ENCODE measurements around the gene CALB2. TPM values are rescaled to one million over a fixed set of nuclear protein-coding genes. Genes with fewer than 3 reads are reported as not detected.

Gene CALB2
- total RNA-seq, 2 donors from 2014 or later = 0.99 to 3.1 TPM

DNA sequence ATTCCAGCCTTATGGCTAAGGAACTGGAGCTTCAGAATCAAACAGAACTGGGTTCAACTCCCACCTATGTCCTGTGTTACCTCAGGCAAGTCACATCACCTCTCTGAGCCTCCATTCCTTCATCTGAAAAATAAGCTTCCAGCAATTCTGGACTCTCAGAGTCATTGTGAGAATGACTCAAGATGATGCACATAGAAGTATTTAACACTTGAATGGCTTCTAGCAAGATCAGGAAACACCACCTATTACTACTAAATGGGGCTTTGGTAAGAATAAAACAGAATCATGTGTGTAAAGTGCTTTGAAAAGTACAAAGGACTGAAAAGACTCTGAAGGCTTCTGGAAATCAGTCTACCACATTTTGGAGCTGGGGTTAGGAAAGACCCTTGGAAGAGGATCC lies 30.8 kb upstream of the CALB2 start:
- H3K9me3 ChIP-seq = no peaks in the 10 kb centered on the region
- H3K36me3 ChIP-seq (replicated peaks in 1 of 2; ENCODE audit: insufficient read depth in 1 of 2, low read depth in 2 of 2) = no peaks in the 10 kb centered on the region
- no peak overlapping the region for H3K4me3 ChIP-seq
- no peaks in the 10 kb centered on the region for H3K4me1 ChIP-seq
- no peaks in the 10 kb centered on the region for H3K27me3 ChIP-seq
- ATAC-seq (no peak), DNase-seq (no peak)
- H3K27ac ChIP-seq = no peak overlapping the region
- intact Hi-C loops (cut with DNase I) = no loop called here
- TF ChIP-seq, protein P1, sequence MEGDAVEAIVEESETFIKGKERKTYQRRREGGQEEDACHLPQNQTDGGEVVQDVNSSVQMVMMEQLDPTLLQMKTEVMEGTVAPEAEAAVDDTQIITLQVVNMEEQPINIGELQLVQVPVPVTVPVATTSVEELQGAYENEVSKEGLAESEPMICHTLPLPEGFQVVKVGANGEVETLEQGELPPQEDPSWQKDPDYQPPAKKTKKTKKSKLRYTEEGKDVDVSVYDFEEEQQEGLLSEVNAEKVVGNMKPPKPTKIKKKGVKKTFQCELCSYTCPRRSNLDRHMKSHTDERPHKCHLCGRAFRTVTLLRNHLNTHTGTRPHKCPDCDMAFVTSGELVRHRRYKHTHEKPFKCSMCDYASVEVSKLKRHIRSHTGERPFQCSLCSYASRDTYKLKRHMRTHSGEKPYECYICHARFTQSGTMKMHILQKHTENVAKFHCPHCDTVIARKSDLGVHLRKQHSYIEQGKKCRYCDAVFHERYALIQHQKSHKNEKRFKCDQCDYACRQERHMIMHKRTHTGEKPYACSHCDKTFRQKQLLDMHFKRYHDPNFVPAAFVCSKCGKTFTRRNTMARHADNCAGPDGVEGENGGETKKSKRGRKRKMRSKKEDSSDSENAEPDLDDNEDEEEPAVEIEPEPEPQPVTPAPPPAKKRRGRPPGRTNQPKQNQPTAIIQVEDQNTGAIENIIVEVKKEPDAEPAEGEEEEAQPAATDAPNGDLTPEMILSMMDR (IDR thresholded peaks at IDR 0.05) = no peak
- TF ChIP-seq POLR2A (IDR thresholded peaks at IDR 0.05) = no peak

DNA sequence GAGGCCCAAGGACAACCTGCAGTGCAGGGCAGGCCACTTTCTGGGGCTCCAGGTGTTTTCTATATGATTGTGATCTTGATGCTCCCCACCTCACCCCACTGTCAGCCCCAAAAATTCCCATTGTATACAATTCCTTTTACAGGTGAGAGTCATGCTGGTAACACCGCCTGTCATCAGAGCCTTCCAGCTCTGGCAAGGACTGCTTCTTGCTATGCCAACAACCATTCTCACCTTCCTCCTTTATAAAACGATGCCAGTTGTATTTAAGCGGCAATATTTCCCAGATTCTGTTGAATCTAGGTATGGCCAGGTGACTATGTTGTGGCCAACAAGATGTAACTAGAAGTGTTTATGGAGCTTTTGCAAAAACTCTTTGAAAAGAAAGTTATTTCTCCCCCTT lies 30.4 kb upstream of the CALB2 start:
- DNase-seq (no peak), ATAC-seq (no peak)
- H3K36me3 ChIP-seq (replicated peaks in 1 of 2; ENCODE audit: insufficient read depth in 1 of 2, low read depth in 2 of 2) = no peaks in the 10 kb centered on the region
- WGBS, 2 donors = 69 to 73% methylated on average over 3 of the region's 3 CpGs
- no peaks in the 10 kb centered on the region for H3K9me3 ChIP-seq
- H3K27ac ChIP-seq = no peak overlapping the region
- intact Hi-C loops (cut with DNase I) = no loop called here
- TF ChIP-seq, protein P1 (IDR thresholded peaks at IDR 0.05) = no peak
- no peak for TF ChIP-seq POLR2A (IDR thresholded peaks at IDR 0.05)
- no peaks in the 10 kb centered on the region for H3K27me3 ChIP-seq
- no peaks in the 10 kb centered on the region for H3K4me1 ChIP-seq
- H3K4me3 ChIP-seq = no peak overlapping the region

DNA sequence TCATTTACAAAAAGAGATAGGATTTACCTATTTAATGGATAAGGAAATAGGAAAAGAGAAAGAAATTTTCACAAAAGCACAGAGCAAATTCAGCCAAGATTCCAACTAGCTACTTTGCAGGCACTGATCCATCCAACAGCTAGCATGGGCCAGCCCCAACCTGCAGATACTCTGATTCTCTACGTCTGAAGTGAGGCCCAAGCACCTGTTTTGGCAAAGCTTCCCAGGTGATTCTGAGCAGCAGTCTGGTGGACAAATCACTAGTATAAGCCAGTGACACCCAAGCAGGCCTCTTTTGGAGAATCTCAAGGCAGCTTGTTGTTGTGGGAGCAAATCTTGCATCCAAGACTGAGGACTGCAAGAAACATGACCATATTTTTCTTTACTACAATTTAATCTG lies 20.9 kb upstream of the CALB2 start:
- Histone ChIP-seq H3K4me3 (no peak overlapping the region), H3K36me3 (replicated peaks in 1 of 2; ENCODE audit: insufficient read depth in 1 of 2, low read depth in 2 of 2) (no peaks in the 10 kb centered on the region), H3K4me1 (no peaks in the 10 kb centered on the region), H3K27me3 (no peaks in the 10 kb centered on the region), H3K27ac (no peak overlapping the region), H3K9me3 (no peaks in the 10 kb centered on the region)
- ATAC-seq (no peak), DNase-seq (no peak)
- WGBS, 2 donors = 38 to 73% methylated on average over 1 of the region's 1 CpG
- intact Hi-C loops (cut with DNase I) = no loop called here
- no peak for TF ChIP-seq POLR2A (IDR thresholded peaks at IDR 0.05)
- TF ChIP-seq, protein P1 (IDR thresholded peaks at IDR 0.05) = no peak

DNA sequence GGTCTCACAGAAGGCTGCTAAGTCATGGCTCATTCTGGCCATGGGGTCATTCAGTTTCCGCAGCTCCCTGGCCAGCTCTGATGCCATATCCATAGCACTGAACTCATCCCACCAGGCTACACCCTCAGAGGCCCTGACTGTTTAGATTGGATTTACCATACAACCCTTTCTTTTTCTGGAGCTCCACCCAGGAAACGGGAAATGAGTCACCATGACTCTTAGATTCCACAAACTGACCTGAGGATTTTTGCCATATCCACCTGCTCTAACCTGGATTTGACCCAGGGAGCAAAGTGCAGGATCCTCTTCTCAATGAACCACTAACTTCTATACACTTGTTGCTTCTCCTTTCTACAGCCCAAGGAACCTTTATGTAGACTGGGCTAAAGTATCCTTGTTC lies 20.3 kb upstream of the CALB2 start:
- no peaks in the 10 kb centered on the region for H3K4me1 ChIP-seq
- WGBS, 2 donors = 43 to 55% methylated on average over 2 of the region's 2 CpGs
- DNase-seq (no peak), ATAC-seq (no peak)
- intact Hi-C loops (cut with DNase I) = no loop called here
- no peaks in the 10 kb centered on the region for H3K36me3 ChIP-seq (replicated peaks in 1 of 2; ENCODE audit: insufficient read depth in 1 of 2, low read depth in 2 of 2)
- H3K4me3 ChIP-seq = no peak overlapping the region
- TF ChIP-seq, protein P1 (IDR thresholded peaks at IDR 0.05) = no peak
- no peak for TF ChIP-seq POLR2A (IDR thresholded peaks at IDR 0.05)
- no peaks in the 10 kb centered on the region for H3K9me3 ChIP-seq
- no peak overlapping the region for H3K27ac ChIP-seq
- no peaks in the 10 kb centered on the region for H3K27me3 ChIP-seq

DNA sequence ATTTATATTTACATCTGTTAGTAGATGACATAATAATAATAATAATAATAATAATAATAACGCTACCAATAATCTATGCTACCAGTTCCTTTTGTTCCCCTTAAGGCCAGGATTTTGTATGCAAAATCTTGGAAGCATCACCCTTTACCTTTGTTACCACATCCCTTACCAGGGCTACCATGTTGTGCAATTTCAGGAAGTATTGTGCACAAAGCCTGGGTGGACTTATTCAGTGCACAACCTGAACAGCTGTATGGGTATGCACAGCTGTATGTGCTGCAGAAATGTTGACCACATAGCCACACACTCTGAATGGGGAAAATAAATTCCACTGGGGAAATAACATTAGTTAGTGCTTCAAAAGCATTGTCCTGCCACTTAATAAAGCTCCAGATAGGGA lies 19.9 kb upstream of the CALB2 start:
- whole genome bisulfite sequencing, 2 donors = 57 to 79% methylated on average over 1 of the region's 1 CpG
- DNase-seq = no peak
- H3K27ac ChIP-seq = no peak overlapping the region
- no peak for TF ChIP-seq POLR2A (IDR thresholded peaks at IDR 0.05)
- TF ChIP-seq, protein P1 (IDR thresholded peaks at IDR 0.05) = no peak
- no peaks in the 10 kb centered on the region for H3K4me1 ChIP-seq
- no peaks in the 10 kb centered on the region for H3K9me3 ChIP-seq
- ATAC-seq = no peak
- intact Hi-C loops (cut with DNase I) = no loop called here
- no peaks in the 10 kb centered on the region for H3K36me3 ChIP-seq (replicated peaks in 1 of 2; ENCODE audit: insufficient read depth in 1 of 2, low read depth in 2 of 2)
- H3K4me3 ChIP-seq = no peak overlapping the region
- H3K27me3 ChIP-seq = no peaks in the 10 kb centered on the region

All from body of pancreas (tissue), 4 donors.